Measurements from ENCODE around the gene TSTD1.

The TSTD1 gene

GRCh38 chr1:161038523-161039153, at the start of gene TSTD1:
TSS of gene TSTD1 (minus strand) at chr1:161038964. CDS start at chr1:161038889, 75 bp downstream.
- peak; percentile 87 for DNase-seq

GRCh38 chr1:161086457-161086856, 47.7 kb upstream of the TSTD1 start:
- no peak for DNase-seq

GRCh38 chr1:161085165-161085564, 46.4 kb upstream of the TSTD1 start:
- DNase-seq, result no peak

GRCh38 chr1:161084597-161084988, 45.8 kb upstream of the TSTD1 start:
- no peak for DNase-seq

GRCh38 chr1:161083748-161084596, 45.2 kb upstream of the TSTD1 start:
- DNase-seq, result no peak

- peak; percentile 81 for DNase-seq
Measured at GRCh38 chr1:161082996-161083747, 44.4 kb upstream of the TSTD1 start.

- no peak for DNase-seq
Measured at GRCh38 chr1:161082483-161082882, 43.7 kb upstream of the TSTD1 start.

GRCh38 chr1:161081519-161081918, 42.8 kb upstream of the TSTD1 start:
- DNase-seq, result no peak

- no peak for DNase-seq
Measured at GRCh38 chr1:161080441-161081405, 42.0 kb upstream of the TSTD1 start.

- DNase-seq, result no peak
Measured at GRCh38 chr1:161079436-161080110, 40.8 kb upstream of the TSTD1 start.

- DNase-seq, result no peak
Measured at GRCh38 chr1:161077426-161077825, 38.7 kb upstream of the TSTD1 start.

GRCh38 chr1:161076410-161076809, 37.6 kb upstream of the TSTD1 start:
- DNase-seq, result no peak

- no peak for DNase-seq
Measured at GRCh38 chr1:161074676-161075368, 36.1 kb upstream of the TSTD1 start.

- DNase-seq, result no peak
Measured at GRCh38 chr1:161073474-161074121, 34.8 kb upstream of the TSTD1 start.

GRCh38 chr1:161072751-161073449, 34.1 kb upstream of the TSTD1 start:
- no peak for DNase-seq

GRCh38 chr1:161071886-161072371, 33.2 kb upstream of the TSTD1 start:
- DNase-seq, result peak; percentile 64

- DNase-seq, result no peak
Measured at GRCh38 chr1:161070761-161071160, 32.0 kb upstream of the TSTD1 start.

- DNase-seq, result peak; percentile 95
Measured at GRCh38 chr1:161069731-161070270, 31.0 kb upstream of the TSTD1 start, which contains the start of gene ARHGAP30. TSS of gene ARHGAP30 (minus strand) at chr1:161069891. CDS start at chr1:161069624, 267 bp downstream.

GRCh38 chr1:161069241-161069640, 30.5 kb upstream of the TSTD1 start:
- no peak for DNase-seq

Data from CD4-positive, alpha-beta T cell treated with Interferon gamma for 1 hour (primary cell).